ENCODE data around the gene MCUR1. TPM values are rescaled to one million over a fixed set of nuclear protein-coding genes. Genes with fewer than 3 reads are reported as not detected.
A peak's percentile ranks its signal among the peaks of the same experiment; 100 is the strongest.

MCUR1 gene
- total and polyA plus RNA-seq, 4 donors = 20.6 to 52.2 (median 34.2) TPM

DNA sequence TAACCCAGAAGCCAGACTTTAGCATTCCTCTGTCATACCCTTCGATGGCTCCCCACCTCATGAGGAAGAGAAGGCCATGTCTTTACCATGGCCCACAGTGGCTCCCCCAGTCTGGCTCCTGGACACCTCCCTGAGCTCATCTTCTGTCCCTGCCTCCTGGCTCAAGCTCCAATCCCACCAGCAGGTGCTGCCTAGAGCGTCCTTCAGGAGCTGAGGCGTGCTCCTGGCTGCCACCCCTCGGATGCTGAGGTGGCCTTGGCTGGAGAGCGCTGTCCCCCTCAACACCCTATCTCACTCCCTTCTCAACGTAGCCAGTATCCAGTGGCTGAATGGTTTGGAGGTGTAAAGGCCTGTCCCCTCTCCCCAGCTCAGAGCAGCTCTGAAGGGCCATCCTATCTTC is 55.3 kb downstream of the MCUR1 start:
- Histone ChIP-seq H3K9me3 (ENCODE audit: control insufficient read depth, insufficient read depth, low read length) (no peaks in the 10 kb centered on the region), H3K4me3 (ENCODE audit: low read depth, low read length) (no peak overlapping the region), H3K36me3 (ENCODE audit: control insufficient read depth, insufficient read depth, low read length) (no peaks in the 10 kb centered on the region), H3K27me3 (ENCODE audit: control insufficient read depth, insufficient read depth, low read length) (no peaks in the 10 kb centered on the region), H3K4me1 (ENCODE audit: control insufficient read depth, insufficient read depth, low read length) (peaks cover 3% of the 10 kb centered on the region), H3K27ac (ENCODE audit: low read depth, low read length) (no peak overlapping the region)
- DNase-seq (ENCODE audit: low read depth in 4 of 6, low spot score in 6 of 6) = no peak
- 98% methylated on average over 3 of the region's 6 CpGs for WGBS (ENCODE audit: insufficient coverage)

DNA sequence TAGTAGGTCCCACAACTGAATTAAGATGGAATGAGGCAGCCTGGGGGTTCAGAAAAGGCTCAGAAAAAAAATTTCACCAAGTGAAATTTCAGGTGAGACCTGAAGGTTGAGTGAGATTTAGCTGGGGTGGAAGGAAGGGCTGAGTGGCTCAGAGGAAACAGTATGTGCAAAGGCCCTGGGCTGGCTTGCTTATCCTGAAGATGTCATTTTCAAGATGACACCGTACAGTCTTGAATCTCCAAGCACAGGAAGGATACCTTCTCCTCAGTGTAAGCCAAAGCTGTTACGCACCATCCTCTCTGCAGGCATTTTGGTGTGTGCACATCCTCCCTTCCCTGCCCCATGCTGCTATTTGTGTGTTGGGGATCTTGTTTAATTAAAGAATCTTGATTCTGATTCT is 59.7 kb downstream of the MCUR1 start:
- Histone ChIP-seq H3K27ac (ENCODE audit: low read depth, low read length) (no peak overlapping the region), H3K9me3 (ENCODE audit: control insufficient read depth, insufficient read depth, low read length) (no peaks in the 10 kb centered on the region), H3K27me3 (ENCODE audit: control insufficient read depth, insufficient read depth, low read length) (no peaks in the 10 kb centered on the region), H3K4me1 (ENCODE audit: control insufficient read depth, insufficient read depth, low read length) (no peaks in the 10 kb centered on the region), H3K36me3 (ENCODE audit: control insufficient read depth, insufficient read depth, low read length) (no peaks in the 10 kb centered on the region), H3K4me3 (ENCODE audit: low read depth, low read length) (no peak overlapping the region)
- DNase-seq (ENCODE audit: low read depth in 4 of 6, low spot score in 6 of 6) = no peak
- 86% methylated on average over 1 of the region's 2 CpGs for WGBS (ENCODE audit: insufficient coverage)

DNA sequence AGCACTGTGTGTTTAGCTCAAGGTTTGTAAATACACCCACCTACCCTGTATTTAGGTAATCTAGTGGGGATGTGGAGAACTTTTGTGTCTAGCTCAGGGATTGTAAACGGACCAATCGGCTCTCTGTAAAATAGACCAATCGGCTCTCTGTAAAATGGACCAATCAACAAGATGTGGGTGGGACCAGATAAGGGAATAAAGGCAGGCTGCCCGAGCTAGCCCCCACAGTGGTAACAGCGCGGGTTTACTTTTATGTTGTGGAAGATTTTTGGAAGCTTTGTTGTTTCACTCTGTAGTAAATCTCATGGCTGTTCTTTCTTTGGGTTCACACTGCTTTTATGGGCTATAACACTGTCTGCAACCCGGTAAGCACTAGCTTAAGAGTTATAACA is 70.6 kb downstream of the MCUR1 start:
- H3K9me3 ChIP-seq (ENCODE audit: control insufficient read depth, insufficient read depth, low read length) = no peaks in the 10 kb centered on the region
- no peak overlapping the region for H3K27ac ChIP-seq (ENCODE audit: low read depth, low read length)
- H3K4me1 ChIP-seq (ENCODE audit: control insufficient read depth, insufficient read depth, low read length) = no peaks in the 10 kb centered on the region
- no peaks in the 10 kb centered on the region for H3K36me3 ChIP-seq (ENCODE audit: control insufficient read depth, insufficient read depth, low read length)
- 95% methylated on average over 4 of the region's 7 CpGs for WGBS (ENCODE audit: insufficient coverage)
- no peaks in the 10 kb centered on the region for H3K27me3 ChIP-seq (ENCODE audit: control insufficient read depth, insufficient read depth, low read length)
- no peak for DNase-seq (ENCODE audit: low read depth in 4 of 6, low spot score in 6 of 6)
- no peak overlapping the region for H3K4me3 ChIP-seq (ENCODE audit: low read depth, low read length)

DNA sequence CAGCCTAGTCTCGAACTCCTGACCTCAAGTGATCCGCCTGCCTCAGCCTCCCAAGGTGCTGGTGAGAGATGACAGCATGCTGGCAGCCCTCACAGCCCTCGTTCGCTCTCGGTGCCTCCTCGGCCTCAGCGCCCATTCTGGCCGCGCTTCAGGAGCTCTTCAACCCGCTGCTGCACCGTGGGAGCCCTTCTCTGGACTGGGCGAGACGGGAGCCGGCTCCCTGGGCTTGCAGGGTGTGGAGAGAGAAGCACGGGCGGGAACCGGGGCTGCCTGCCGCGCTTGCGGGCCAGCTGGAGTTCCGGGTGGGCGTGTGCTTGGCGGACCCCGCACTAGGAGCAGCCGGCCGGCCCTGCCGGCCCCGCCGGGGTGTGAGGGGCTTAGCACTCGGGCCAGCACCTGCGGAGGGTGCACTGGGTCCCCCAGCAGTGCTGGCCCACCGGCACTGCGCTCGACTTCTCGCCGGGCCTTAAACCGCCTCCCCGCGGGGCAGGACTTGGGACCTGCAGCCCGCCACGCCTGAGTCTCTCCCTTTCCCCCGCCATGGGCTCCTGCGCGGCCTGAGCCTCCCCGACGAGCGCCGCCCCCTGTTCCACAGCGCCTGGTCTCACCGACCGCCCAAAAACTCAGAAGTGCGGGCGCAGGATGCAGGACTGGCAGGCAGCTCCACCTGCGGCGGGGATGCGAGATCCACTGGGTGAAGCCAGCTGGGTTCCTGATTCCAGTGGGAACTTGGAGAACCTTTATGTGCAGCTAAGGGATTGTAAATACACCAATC is 71.2 kb downstream of the MCUR1 start:
- Histone ChIP-seq H3K27me3 (ENCODE audit: control insufficient read depth, insufficient read depth, low read length) (no peaks in the 10 kb centered on the region), H3K9me3 (ENCODE audit: control insufficient read depth, insufficient read depth, low read length) (no peaks in the 10 kb centered on the region), H3K27ac (ENCODE audit: low read depth, low read length) (no peak overlapping the region), H3K4me1 (ENCODE audit: control insufficient read depth, insufficient read depth, low read length) (no peaks in the 10 kb centered on the region), H3K4me3 (ENCODE audit: low read depth, low read length) (no peak overlapping the region), H3K36me3 (ENCODE audit: control insufficient read depth, insufficient read depth, low read length) (no peaks in the 10 kb centered on the region)
- WGBS (ENCODE audit: insufficient coverage) = 62% methylated on average over 55 of the region's 56 CpGs
- DNase-seq (ENCODE audit: low read depth in 4 of 6, low spot score in 6 of 6) = no peak

DNA sequence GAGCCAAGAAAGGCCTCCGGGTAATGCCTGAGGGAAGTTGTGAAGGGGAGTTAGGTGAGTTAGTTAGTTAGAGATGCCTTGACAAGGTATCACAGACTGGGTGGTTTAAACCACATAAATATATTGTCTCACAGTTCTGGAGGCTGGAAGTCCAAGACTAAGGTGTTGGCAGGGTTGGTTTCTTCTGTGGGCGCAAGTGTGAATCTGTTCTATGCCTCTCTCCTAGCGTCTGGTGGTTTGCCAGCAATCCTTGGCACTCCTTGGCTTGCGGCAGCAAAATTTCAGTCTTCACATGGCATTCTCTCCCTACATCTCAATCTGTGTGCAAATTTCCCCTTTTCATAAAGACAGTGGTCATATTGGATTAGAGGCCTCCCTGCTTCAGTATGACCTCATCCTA is 73.0 kb downstream of the MCUR1 start:
- Histone ChIP-seq H3K9me3 (ENCODE audit: control insufficient read depth, insufficient read depth, low read length) (no peaks in the 10 kb centered on the region), H3K4me1 (ENCODE audit: control insufficient read depth, insufficient read depth, low read length) (no peaks in the 10 kb centered on the region), H3K4me3 (ENCODE audit: low read depth, low read length) (no peak overlapping the region), H3K27ac (ENCODE audit: low read depth, low read length) (no peak overlapping the region), H3K27me3 (ENCODE audit: control insufficient read depth, insufficient read depth, low read length) (no peaks in the 10 kb centered on the region), H3K36me3 (ENCODE audit: control insufficient read depth, insufficient read depth, low read length) (no peaks in the 10 kb centered on the region)
- peak in 1 of 6 donors; percentile 80 for DNase-seq (ENCODE audit: low read depth in 4 of 6, low spot score in 6 of 6)
- WGBS (ENCODE audit: insufficient coverage) = 93% methylated on average over 2 of the region's 4 CpGs

Other genes starting within 250 kb of the MCUR1 start
- gene SIRT5, start 240.0 kb downstream of the MCUR1 start, total RNA-seq = 10 to 100 TPM; 13.7 to 17.3 TPM
- gene SIRT5, start 240.0 kb downstream of the MCUR1 start, polyA plus RNA-seq (ENCODE audit: insufficient read length in 2 of 2) = 10 to 100 TPM; 12.4 to 15.2 TPM
- 10 to 100 TPM; 52.4 to 65.1 TPM for gene NOL7, start 199.2 kb downstream of the MCUR1 start, total RNA-seq
- gene NOL7, start 199.2 kb downstream of the MCUR1 start, polyA plus RNA-seq (ENCODE audit: insufficient read length in 2 of 2) = 10 to 100 TPM; 90.1 to 92.6 TPM
- gene RANBP9, start 102.7 kb downstream of the MCUR1 start, total RNA-seq = 10 to 100 TPM; 34.8 to 59.2 TPM
- 10 to 100 TPM; 53.1 to 59.8 TPM for gene RANBP9, start 102.7 kb downstream of the MCUR1 start, polyA plus RNA-seq (ENCODE audit: insufficient read length in 2 of 2)
- gene RNF182, start 110.4 kb upstream of the MCUR1 start, total RNA-seq = 10 to 100 TPM; 11.6 to 25.6 TPM
- 10 to 100 TPM; 29.2 to 37.2 TPM for gene RNF182, start 110.4 kb upstream of the MCUR1 start, polyA plus RNA-seq (ENCODE audit: insufficient read length in 2 of 2)